Heart left ventricle (tissue), 16 donors: ENCODE results near the gene PDE7B. TPM values are rescaled to one million over a fixed set of nuclear protein-coding genes. Genes with fewer than 3 reads are reported as not detected.
"Not testable (repeated sequence)": the region's sequence is repeated elsewhere in the genome, so short reads cannot be mapped to it uniquely, and the experiment has no call there.

Source experiments
- ATAC-seq, 4 donors: fragments of 200-7000 bp; cut with Tn5 transposase; one replicate each; pipeline ENCODE4 v1.9.1; 2020 to 2022; ENCODE audit warnings: moderate library complexity in 4 of 4, mild to moderate bottlenecking in 3 of 4, moderate number of reproducible peaks in 1 of 4
- DNase-seq, 5 donors: peaks; one replicate each; pipeline ENCODE4 v3.0.0-alpha.2; 2020
- H3K27ac ChIP-seq, 12 donors: fragments of 200-600 bp; sonication (generic) in 4 of 12; one replicate each; pipeline versions ENCODE4 v1.5.0 to v1.8.0; 2016 to 2022; ENCODE audit warnings: mild to moderate bottlenecking in 2 of 12
- H3K27me3 ChIP-seq, 9 donors: fragments of 200-600 bp; sonication (generic) in 2 of 9; one replicate each; pipeline versions ENCODE4 v1.5.1 to v1.8.0; 2016 to 2022; ENCODE audit warnings: mild to moderate bottlenecking in 3 of 9
- H3K36me3 ChIP-seq, 9 donors: fragments of 200-600 bp; sonication (generic) in 2 of 9; one replicate each; pipeline versions ENCODE4 v1.5.0 to v1.8.0; 2018 to 2022; ENCODE audit warnings: mild to moderate bottlenecking in 2 of 9
- H3K4me1 ChIP-seq, 12 donors: fragments of 200-600 bp; sonication (generic) in 4 of 12; one replicate each; pipeline versions ENCODE4 v1.5.0 to v1.8.0; 2016 to 2022; ENCODE audit warnings: mild to moderate bottlenecking in 3 of 12
- H3K4me3 ChIP-seq, 12 donors: fragments of 200-600 bp; sonication (generic) in 4 of 12; one replicate each; pipeline versions ENCODE4 v1.5.0 to v1.8.0; 2017 to 2022; ENCODE audit warnings: mild to moderate bottlenecking in 9 of 12, moderate library complexity in 4 of 12
- H3K9me3 ChIP-seq, 12 donors: fragments of 200-600 bp; sonication (generic) in 4 of 12; one replicate each; pipeline versions ENCODE4 v1.5.0 to v1.8.0; 2016 to 2022; ENCODE audit warnings: mild to moderate bottlenecking in 1 of 12
- CTCF ChIP-seq, 12 donors: fragments of 200-600 bp; sonication (generic) in 4 of 12; IDR thresholded peaks; one replicate each; pipeline versions ENCODE4 v1.5.0 to v1.8.0; 2018 to 2022; ENCODE audit warnings: antibody characterized with exemption in 12 of 12, mild to moderate bottlenecking in 5 of 12
- POLR2A ChIP-seq, 2 donors: fragments of 450-650 bp; IDR thresholded peaks; one replicate each; pipeline ENCODE4 v1.6.1; 2017; ENCODE audit warnings: antibody characterized with exemption in 2 of 2, mild to moderate bottlenecking in 2 of 2, moderate library complexity in 2 of 2
- WGBS, 4 donors: extraction: QIAGEN DNeasy Blood & Tissue Kit in 2 of 4; methylation state at CpG; one replicate each; pipeline versions ENCODE4 v1.1.5 to v1.1.7; 2013 to 2018; 5-methylcytosine and 5-hydroxymethylcytosine counted together
- intact Hi-C, 10 donors: fragments of 100-400 bp; cut with DNase I; formaldehyde crosslinking; loops; one replicate each; pipeline versions ENCODE4 v1.11.1 to v1.14.2; 2022
- polyA plus RNA-seq, 2 donors: library from polyadenylated mRNA; stranded (reverse); fragments of 200-250 nt; gene quantifications; one replicate each; pipeline ENCODE4 v1.2.3, GENCODE V29; 2013
- total RNA-seq, 9 donors: library from RNA; depleted of rRNA in 2 of 9; stranded (reverse); fragments of >200 nt in 2 of 9; fragmentation: NEBNext Ultra II Directional in 3 of 9; extraction: Animal tissue kit (Norgen Biotek cat#: 25700) in 3 of 9; gene quantifications; one replicate each; pipeline versions ENCODE4 v1.1.0 to v1.2.4, GENCODE V29; 2016 to 2023
- donor health status: ischemic (EF 13 %, LVEDD 7.1; RV severe dilation, severe dysfunction).
- donor health status: healthy with polysubstance abuse.
- donor health status: DM: no; HTN: yes; CAD: no.
- donor health status: DM: no; HTN: no; CAD: no.
- donor health status: ischemic (EF 25% LVEDD 6.9; RV normal size, moderate dysfunction).
- donor health status: ischemic (EF 25% LVEDD 5.7; RV mildly dilated, moderate dysfunction).
- donor health status: healthy.
- donor health status: DM: yes; HTN: yes; CAD: no.
- donor health status: ischemic (EF 35%, LVEDD 5.7; RV mildly dilated, moderate dysfunction).
- donor health status: nonischemic (EF 11% LVEDD 7.7; RV severe dilation, severe dysfunction).
- donor health status: DM: yes; HTN: yes; CAD: no.
- donor health status: PGD.
- donor health status: ischemic (EF 29% LVEDD 5.4; RV normal size, mild dysfunction).
- donor health status: nonischemic (EF 23%, LVEDD 6.1; RV moderate dilation, normal function).

Gene PDE7B
- total and polyA plus RNA-seq, 11 donors = 4.4 to 29.1 (median 9.0) TPM

- intact Hi-C loops = no loop called here
- H3K9me3 ChIP-seq = peaks cover 0 to 5% (median 0%) of the 10 kb centered on the region in 12 donors
Measured at GRCh38 chr6:135860361-135860760, 8.9 kb downstream of the PDE7B start.

GRCh38 chr6:135861189-135861588 is 9.7 kb downstream of the PDE7B start:
- peaks cover 0 to 6% (median 0%) of the 10 kb centered on the region in 12 donors for H3K9me3 ChIP-seq
- DNase-seq (no peak), ATAC-seq (no peak)
- H3K36me3 ChIP-seq = no peaks in the 10 kb centered on the region
- peaks cover 0 to 7% (median 0%) of the 10 kb centered on the region in 12 donors for H3K4me1 ChIP-seq
- TF ChIP-seq CTCF (IDR thresholded peaks at IDR 0.05) = no peak
- TF ChIP-seq POLR2A (IDR thresholded peaks at IDR 0.05) = no peak
- 89 to 96% (median 91%) methylated on average over 1 of the region's 1 CpG for WGBS, 4 donors
- intact Hi-C loops = no loop called here
- no peak overlapping the region for H3K27ac ChIP-seq
- H3K4me3 ChIP-seq = no peak overlapping the region
- H3K27me3 ChIP-seq = no peaks in the 10 kb centered on the region

More at GRCh38 chr6:135860361-135860760, 8.9 kb downstream of the PDE7B start:
- 96 to 98% (median 97%) methylated on average over 2 of the region's 2 CpGs for WGBS, 4 donors
- no peak overlapping the region for H3K27ac ChIP-seq
- no peak for TF ChIP-seq POLR2A (IDR thresholded peaks at IDR 0.05)
- DNase-seq (no peak), ATAC-seq (no peak)
- no peaks in the 10 kb centered on the region for H3K36me3 ChIP-seq
- H3K4me1 ChIP-seq = peaks cover 0 to 7% (median 0%) of the 10 kb centered on the region in 12 donors
- H3K4me3 ChIP-seq = no peak overlapping the region
- no peaks in the 10 kb centered on the region for H3K27me3 ChIP-seq

- H3K4me1 ChIP-seq = peaks cover 0 to 10% (median 2%) of the 10 kb centered on the region in 12 donors
- intact Hi-C loops, ATAC-seq, H3K9me3 ChIP-seq, H3K36me3 ChIP-seq, H3K27me3 ChIP-seq, DNase-seq, H3K27ac ChIP-seq, H3K4me3 ChIP-seq: not testable (repeated sequence)
- WGBS, 4 donors = 91 to 96% (median 94%) methylated on average over 2 of the region's 2 CpGs
Measured at GRCh38 chr6:135864929-135865328, 13.4 kb downstream of the PDE7B start.

GRCh38 chr6:135866445-135867123 is 15.1 kb downstream of the PDE7B start:
- Histone ChIP-seq H3K4me3 (peak overlapping the region in 9 of 12 donors; percentile 14 to 46 (median 32)), H3K9me3 (peaks cover 0 to 6% (median 0%) of the 10 kb centered on the region in 12 donors), H3K27ac (peak overlapping the region in 6 of 12 donors; percentile 7 to 57 (median 41)), H3K27me3 (no peaks in the 10 kb centered on the region), H3K4me1 (peaks cover 0 to 18% (median 8%) of the 10 kb centered on the region in 12 donors), H3K36me3 (no peaks in the 10 kb centered on the region)
- WGBS, 4 donors = 46 to 56% (median 51%) methylated on average over 7 of the region's 7 CpGs
- TF ChIP-seq POLR2A (IDR thresholded peaks at IDR 0.05) (no peak), CTCF (IDR thresholded peaks at IDR 0.05) (no peak)
- peak in 1 of 4 donors; percentile 15 for ATAC-seq
- no peak for DNase-seq
- intact Hi-C loops = no loop called here

GRCh38 chr6:135867332-135867731 is 15.8 kb downstream of the PDE7B start:
- DNase-seq (no peak), ATAC-seq (no peak)
- intact Hi-C loops = no loop called here
- Histone ChIP-seq H3K9me3 (peaks cover 0 to 6% (median 0%) of the 10 kb centered on the region in 12 donors), H3K27ac (peak overlapping the region in 4 of 12 donors; percentile 7 to 51 (median 22)), H3K27me3 (no peaks in the 10 kb centered on the region), H3K36me3 (no peaks in the 10 kb centered on the region), H3K4me3 (peak overlapping the region in 5 of 12 donors; percentile 14 to 46 (median 32)), H3K4me1 (peaks cover 0 to 18% (median 7%) of the 10 kb centered on the region in 12 donors)
- 68 to 75% (median 70%) methylated on average over 6 of the region's 6 CpGs for WGBS, 4 donors
- TF ChIP-seq POLR2A (IDR thresholded peaks at IDR 0.05) = no peak
- no peak for TF ChIP-seq CTCF (IDR thresholded peaks at IDR 0.05)
